ENCODE measurements around the gene HNRNPA2B1.

- TF ChIP-seq CTCF (IDR thresholded peaks at IDR 0.05; ENCODE audit: low read length) (no peak), EZH2phosphoT487 (IDR thresholded peaks at IDR 0.05; ENCODE audit: low read length) (no peak), EZH2 (optimal IDR thresholded peaks at IDR 0.05; ENCODE audit: low read depth, low read length) (no peak)
These were observed 1.8 kb downstream of the HNRNPA2B1 start for GRCh38 chr7:26198781-26199169.

Measured in MM.1S (cell line).